ENCODE measurements around the gene COL9A2.

Gene COL9A2

DNA sequence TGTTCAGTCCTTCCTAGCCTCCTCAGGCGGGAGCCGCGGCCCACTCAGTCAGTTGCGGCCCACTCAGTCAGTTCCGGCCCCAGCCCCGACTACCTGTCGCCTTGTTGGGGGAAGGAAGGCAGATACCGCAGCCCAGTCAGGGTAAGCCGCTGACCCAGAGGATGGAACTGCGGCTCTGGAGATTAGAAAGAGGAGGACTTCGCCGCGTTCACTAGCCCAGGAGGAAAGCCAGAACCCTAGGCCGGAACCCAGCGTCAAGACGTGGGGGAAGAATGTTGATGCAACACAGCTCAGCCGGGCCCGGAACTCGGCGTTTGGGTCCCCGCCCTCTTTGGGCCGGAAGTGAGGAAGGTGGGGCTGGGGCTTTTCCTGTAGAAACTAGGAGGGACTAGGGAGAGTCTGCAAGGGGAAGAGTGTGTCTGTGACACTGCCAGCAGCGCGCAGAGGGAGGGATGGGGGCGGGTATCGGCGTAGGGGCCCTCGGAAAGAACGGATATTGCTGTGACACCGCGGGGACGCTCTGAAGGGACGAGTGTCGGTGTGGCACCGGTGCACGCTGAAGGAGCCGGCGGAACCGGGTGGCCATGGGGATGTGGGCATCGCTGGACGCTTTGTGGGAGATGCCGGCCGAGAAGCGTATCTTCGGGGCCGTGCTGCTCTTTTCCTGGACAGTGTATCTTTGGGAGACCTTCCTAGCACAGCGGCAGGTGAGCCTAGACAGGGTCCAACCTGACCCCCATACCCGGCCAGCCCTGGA is 59.2 kb downstream of the COL9A2 start, which contains the start of gene ZMPSTE24:
ZMPSTE24 (plus strand) TSS at position 549 of the 757 bp plus-strand sequence; CDS start at position 585, 36 bp downstream.
- peak; percentile 92 for DNase-seq (ENCODE audit: low read depth)

DNA sequence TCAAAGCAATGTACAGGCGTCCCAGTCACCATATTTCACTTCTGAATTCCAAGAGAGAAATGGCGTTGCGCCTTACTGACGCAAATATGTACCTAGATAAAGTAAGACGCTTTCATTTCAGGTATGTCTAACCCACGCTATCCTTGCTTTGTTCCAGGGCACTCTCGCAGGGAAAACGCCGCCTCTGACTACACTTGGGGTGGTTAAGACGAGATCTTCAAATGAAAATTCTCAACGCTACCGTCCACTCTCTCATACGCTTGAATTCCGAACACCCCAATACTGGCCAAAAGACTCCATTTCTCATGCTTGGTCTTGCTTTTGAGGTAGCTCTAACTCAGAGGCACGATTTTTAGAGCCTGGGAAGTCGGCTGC is 59.8 kb downstream of the COL9A2 start:
- DNase-seq (ENCODE audit: low read depth), result no peak

DNA sequence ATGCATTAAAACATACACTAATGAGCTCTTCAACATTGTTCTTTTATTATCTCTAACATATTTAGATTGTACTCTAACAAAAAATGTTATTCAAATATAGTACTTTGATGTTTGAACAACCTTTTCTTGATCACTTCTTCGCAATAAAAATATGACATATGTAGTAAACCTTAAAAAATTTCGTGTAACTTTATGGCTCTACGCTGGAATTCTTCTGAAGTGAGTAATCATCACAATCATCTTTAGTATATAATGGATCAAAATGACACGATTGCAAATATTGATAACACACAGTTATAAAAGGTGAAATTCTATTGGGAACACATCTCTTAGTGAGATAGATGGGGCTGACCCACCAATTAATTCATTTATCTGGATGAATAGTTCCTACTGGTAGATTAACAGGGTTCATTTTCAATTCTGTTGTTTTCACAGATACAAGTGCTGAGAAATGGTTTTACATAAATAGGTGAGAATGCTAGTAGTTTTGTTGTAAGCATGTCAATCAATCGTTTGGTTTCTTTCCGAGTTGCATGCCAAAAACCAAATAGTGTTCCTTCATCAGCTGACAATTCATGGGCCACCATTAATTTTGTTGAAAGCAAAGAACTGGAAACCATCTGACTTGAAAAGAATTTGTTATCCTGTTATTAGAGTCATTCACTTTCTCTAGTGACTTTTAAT is 60.5 kb downstream of the COL9A2 start:
- DNase-seq (ENCODE audit: low read depth), result no peak

DNA sequence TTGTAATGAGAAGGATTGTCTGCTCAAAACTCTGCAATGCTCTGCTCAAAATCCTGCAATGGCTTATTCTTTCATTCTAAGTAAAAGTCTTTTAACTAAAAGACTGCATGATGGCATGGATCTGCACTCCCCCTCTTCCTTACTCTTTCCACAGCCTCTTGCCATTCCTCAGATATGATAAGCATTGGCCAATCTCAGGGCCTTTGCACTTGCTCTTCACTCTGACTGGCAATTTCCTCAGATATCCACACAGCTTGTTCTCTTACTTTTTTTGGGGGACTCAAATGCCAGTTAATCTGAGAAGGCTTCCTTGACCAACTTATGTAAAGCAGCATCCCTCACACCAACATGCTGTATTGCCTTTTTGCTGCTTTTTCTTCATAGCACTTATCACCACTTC is 61.9 kb downstream of the COL9A2 start:
- DNase-seq (ENCODE audit: low read depth), result no peak

DNA sequence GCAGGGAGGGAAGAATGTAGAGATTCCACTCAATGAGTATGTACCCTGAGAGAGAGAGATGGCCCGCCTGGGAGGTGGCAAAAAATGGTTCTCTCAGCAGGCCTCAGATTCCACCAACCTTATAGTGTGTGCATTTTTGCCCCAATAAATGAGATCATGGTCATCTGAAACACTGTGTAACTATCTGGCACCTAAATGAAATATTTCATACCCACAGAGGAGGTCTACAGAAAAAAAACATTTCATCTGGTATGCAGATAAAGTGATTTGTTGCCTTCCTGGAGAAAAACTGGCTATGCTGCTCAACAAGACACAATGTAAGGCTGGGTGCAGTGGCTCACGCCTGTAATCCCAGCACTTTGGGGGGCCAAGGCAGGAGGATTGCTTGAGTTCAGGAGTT is 64.5 kb downstream of the COL9A2 start:
- DNase-seq (ENCODE audit: low read depth), result no peak

DNA sequence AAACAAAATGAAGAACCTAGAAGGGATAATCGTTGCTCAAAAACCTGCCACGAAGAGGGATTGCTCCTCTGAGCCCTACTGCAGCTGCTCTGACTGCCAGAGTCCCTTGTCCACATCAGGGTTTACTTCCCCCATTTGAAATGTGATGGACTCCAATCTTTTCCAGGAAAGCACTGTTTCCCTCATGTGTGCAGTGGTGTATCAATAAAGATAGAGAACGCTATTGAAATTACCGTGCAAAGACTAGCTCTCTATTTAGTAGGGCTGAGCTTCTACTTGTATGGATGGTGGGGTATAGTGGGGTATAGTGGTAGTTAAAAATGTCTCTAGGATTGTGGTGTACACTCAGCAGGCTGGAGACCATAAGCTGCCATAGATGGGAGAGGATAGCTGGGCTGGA is 65.6 kb downstream of the COL9A2 start:
- DNase-seq (ENCODE audit: low read depth), result no peak
